Measurements from ENCODE around the gene EFEMP2.
"Not testable (repeated sequence)": the region's sequence is repeated elsewhere in the genome, so short reads cannot be mapped to it uniquely, and the experiment has no call there.

GRCh38 chr11:65848693-65849092, 23.9 kb downstream of the EFEMP2 start:
- TF ChIP-seq FOXA1, ARNT (IDR thresholded peaks at IDR 0.05): not testable (repeated sequence)

All from HEK293T (cell line).